GM21786 (cell line): ENCODE data around the gene PTPRK.

Experiments used
- ATAC-seq: cut with Tn5 transposase; IDR thresholded peaks from one replicate; pipeline ENCODE4 v1.9.1; 2021; ENCODE audit not compliant: unreplicated experiment

PTPRK gene

DNA sequence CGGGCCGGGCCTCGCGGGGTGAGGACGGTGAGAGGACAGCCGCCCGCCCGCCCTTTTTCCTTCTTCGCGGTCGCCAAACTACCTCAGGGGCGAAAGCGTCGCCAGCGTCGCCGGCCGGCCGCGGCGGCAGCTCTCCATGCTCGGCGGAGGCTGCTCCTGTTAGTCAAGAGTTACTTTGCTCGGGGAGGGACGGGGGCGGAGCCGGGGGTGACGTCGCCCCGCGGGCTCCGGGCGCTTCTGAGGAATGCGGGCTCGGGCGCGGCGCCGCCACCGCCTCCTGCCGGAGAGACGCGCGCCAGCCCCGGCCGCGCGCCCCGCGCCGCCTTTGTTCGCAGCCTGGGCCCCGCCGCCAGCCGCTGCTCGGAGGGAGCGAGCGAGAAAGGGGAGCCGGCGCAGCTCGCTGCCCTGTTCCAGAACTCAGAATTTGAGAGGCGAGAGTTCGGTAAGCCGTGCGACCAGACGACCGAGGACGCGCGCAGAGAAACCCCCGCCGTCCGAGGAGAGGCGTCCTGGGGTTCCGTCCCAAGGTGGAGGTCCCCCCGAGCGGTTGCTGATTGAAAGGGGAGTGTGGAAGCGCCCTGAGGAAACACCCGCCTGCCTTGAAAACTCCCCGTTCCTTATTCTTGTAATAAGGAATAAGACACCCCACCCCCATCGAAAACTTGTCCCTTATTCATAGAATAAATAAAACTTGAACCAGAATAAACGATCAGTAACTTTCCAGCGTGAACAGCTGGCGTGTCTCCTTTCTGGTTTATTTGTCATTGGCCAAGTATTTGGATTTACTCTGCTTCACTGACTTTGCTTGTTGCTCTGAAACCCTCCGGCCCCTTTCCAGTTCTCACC, at the start of gene PTPRK:
TSS of gene PTPRK (minus strand) at position 164 of the 846 bp plus-strand sequence. CDS start 241 bp downstream, outside the sequence.
- ATAC-seq = peak; percentile 80

DNA sequence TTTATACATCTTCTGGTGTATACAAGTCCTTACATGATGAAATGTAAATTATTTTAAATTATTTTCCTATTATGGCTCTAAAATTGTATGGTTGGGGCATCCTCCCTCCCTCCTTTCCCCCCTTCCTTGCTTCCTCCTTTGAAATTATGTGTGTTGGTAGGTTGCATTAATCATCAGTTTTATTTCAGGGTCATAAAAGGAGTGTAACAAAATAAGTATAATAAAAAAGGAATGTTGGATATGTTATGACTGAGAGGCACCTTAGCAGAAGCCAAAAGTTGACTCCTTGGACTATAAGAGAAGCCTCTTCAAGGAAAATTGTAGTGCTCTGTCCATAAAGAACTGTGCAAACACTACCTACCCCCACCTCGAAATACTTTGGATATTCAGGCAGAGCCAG, 46.6 kb upstream of the PTPRK start:
- ATAC-seq = no peak

DNA sequence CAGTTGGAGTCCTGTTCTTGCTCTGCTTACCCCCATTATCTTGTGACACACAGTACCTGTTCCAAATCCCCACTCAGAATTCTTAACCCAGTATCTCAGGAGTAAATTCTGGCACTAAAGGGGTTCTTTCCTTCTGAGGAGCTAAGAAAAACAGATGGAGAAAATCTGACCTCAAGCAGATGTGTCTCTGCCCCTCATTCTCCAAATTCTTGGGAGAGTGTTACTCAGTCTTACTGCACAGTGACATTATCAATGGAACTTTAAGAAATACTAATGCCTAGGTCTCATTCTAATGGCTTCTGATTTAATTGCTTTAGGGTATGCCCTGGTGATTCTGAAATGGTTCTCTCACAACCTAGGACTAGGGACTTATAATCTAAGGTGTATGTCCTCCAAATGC, 40.6 kb upstream of the PTPRK start:
- ATAC-seq = no peak

DNA sequence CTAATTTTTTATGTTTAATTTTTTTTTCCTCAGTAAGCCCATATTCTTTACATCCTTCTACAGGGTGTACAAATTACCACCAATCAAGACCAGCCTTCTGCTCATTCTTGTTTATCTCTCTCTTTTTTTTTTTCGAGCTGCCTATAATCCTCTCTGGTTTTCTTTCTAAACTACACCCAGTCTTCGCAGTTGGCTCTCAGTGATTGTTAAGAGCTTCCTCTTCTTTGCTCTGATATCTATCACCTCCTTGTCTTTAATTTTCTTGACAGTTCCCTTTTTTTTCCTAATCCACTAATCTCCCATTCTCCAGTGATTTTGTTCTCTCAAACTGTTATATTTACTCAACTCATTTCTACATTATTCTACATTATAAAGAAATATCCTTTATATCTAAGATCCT, 38.5 kb upstream of the PTPRK start:
- ATAC-seq = no peak

DNA sequence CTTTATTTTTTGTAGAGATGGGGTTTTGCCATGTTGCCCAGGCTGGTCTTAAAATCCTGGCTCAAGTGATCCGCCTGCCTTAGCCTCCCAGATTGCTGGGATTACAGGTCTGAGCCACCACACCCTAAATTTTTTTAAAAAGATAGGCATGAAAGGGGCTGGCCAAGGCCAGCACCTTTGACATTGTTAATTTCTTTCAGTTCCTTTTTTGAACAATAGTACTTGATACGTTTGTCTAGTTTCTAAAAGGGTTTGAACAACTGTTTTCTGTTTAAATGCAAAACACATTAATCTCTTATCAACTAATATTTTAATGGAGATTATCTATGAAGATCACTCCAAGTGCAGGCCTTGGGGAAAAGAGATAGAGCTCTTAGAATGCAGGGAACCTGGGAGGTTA, 37.6 kb upstream of the PTPRK start:
- ATAC-seq = no peak

DNA sequence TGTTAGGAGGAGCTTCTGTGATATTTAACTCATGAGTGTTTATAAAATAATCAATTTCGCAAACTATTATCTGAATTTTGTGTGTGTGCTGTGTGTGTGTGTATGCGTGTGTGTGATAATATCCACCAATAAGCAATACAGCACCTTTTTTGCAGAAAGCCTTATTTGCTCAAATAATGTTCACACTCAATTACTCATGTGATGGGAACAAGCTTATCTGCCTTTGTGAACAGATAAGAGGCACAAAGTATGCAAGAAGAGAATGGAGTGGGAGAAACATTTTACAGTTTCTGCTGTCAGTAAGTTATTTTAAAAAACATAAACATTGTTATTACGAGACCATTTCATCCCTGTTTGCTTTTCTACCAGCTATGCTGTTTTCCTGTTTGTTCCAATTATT, 36.7 kb upstream of the PTPRK start:
- no peak for ATAC-seq

DNA sequence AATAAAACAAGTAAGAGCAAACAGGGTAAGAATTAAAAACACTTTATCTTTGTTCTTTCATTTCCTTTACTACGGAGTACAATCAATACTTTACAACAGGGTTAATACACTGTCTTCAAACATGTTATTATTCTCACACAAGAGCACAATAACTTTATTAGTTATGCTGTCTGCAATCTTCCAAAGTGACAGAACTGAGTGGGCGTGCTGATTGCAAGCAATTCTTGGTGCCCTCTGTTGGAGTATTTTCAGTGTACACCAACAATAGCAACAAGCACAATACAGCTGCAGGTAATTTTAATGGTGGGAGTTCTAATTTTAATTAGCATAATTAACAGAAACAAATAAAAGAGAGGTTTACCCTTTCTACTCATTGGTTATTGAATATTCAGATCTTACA, 33.9 kb upstream of the PTPRK start:
- ATAC-seq = no peak

DNA sequence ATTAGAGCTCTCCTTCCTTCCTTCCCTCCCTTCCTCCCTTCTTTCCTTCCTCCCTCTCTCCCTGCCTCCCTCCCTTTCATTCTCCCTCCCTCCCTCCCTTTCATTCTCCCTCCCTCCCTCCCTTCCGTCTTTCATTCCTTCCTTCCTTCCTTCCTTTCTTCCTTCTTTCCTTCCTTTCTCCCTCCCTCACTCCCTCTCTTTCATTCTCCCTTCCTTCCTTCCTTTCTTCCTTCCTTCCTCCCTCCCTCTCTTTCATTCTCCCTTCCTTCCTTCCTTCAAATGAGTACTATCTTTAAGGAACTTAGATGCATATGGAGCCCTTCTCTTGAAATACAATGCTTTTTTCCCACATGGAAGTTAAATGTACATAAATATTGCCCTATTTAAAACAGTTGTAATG, 20.9 kb upstream of the PTPRK start:
- ATAC-seq = no peak

DNA sequence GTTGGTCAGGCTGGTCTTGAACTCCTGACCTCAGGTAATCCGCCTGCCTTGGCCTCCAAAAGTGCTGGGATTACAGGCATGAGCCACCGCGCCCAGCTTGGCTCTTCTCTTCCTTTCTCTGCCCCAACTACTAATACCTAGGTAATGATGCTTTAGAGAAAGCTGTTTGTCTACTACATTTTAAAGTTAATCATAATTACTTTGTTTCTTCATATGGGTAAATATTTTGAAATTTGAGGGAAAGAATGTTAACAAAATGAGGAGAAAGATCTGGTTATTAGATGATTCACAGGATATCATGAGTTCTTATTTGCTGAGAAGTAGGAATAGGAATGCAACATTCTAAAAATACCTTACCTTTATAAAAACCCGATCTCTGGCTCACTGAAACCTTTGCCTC, 18.4 kb upstream of the PTPRK start:
- no peak for ATAC-seq

DNA sequence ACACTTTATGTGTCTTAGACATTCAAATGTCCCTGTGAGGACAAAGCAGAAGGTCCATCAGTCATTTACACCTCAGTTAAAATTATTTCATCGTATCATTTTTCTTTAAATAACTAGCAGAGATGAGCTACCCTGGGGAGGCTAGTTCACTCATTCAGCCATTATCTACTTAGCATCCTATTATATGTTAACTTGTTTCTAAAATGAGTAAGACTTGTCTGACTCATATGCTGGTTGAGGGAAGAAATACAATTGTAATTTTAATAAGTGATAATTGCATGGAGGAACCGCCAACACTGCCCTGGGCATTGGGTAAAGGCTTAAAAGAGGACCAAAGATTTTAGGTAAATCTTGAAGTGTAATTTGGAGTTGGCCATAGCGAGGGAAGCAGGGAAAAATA, 12.4 kb upstream of the PTPRK start:
- ATAC-seq = peak; percentile 44

DNA sequence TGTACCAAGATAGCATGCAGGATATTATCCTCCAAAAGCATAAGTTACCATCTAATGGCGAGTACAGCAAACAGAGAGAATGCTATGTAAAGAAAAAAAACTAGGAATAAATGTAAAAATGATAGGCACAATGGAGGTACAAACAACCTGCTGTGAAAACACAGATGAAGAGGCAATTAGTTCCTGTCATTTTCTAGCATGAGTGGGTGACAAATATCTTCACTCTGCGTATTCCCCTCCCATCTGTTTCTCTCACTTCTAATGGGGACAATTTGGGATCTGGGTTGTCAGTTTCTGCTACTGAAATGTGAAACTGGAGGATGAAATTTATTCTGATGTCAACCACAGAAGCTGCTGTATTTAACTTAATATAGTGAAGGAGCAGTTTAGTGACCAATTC, 11.7 kb upstream of the PTPRK start:
- ATAC-seq = no peak

DNA sequence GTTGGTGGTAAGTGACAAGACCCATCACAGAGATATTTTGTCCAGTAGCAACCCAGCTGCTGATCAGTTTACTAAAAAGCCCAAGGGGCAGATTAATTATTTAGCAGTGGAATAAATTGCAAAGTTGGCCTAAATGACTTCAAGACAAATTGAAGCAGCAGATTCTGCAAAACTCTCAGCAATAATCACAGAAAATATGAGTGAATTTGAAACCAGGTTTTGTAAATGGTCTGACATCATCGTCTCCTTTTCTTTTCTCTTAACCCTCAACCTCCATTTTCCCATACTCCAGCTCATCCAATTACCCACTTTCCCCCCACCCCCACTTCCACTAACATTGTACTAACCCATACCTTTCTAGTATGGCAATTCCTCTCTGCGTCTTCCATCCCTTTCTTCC, 11.3 kb upstream of the PTPRK start:
- ATAC-seq = no peak

DNA sequence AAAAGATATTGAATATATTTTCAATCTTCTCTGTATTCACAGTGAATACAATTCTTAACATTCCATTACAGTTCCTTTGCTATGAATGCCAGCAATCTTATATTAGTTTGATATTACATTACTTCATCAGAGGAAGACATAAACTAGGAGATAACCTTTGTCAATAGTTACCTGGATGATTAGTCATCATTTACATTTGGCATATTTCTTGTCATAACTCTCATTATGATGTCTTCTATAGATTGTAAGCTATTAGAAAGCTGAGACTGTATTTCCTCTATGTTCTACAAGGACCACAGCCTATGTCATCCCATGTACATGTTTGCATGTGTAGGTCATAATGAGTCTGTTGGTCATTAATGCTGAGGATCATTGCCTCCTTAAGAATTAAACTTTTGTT, 7.8 kb upstream of the PTPRK start:
- no peak for ATAC-seq

DNA sequence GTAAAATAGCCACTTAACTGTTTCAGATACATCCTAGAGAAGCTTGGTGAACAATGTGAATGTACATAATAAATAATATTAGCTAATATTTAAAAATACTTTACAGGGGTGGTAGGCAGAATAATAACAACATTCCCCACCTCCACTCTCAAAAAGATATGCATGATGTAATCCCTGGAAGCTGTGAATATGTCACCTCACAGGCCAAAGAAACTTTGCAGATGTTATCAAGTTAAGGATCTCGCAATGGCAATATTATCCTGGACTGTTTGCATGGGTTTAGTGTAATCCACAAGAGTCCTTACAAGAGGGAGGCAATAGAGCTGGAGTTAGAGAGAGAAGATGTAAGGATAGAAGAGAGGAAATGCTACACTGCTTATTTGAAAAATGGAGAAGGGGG, 7.0 kb upstream of the PTPRK start:
- no peak for ATAC-seq

DNA sequence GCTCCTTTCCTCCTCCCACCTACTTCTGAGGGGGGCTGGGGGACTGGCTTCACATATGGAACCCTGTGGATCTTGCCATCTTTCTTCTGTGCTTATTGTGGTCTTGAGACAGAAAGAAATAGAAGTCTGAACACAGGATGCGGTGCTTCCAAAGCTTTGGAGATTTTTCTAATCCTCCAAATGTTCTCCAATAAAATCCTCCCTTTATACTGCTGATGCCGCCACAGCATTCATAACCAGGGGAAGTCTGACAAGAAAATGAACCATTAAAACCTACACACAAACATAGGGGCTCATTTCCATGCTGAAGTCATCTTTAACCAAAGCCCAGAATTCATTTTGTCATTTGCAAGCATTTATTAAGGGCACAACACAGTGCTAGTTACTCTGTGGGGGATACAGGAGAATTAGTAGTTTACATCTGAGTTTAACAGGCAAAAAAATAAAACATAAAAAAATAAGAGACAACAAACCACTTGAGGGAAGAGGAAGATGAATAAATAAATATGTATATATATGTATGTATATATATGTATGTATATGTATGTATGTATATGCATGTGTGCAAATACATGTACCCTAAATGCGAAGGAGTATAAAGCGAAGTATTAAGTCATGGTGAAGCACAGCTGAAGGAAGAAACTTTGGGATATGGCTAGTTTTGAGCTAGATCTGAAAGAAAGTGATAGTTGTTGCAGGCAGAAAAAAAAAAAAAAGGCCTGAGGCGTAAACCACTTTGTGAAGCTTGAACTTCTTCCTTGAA, 5.9 kb upstream of the PTPRK start:
- ATAC-seq = no peak

DNA sequence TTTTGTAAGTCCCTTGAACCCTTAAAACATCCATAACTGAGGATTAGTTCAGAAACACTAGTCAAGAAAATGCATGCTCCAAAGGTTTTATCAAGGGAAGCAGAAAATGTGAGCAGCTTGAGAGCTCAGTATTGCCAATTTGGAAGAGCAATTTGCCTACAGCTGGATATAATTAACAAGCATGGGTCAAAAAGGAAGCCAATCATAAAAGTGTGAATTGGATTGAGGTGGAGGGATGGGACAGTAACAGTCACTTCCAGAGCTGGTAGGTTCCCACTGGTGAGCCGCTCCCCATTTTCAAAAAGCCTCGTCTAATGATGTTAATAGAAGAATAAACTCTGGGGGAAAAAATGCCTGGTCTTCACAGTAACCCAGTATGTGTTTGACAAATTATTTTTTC, 5.0 kb upstream of the PTPRK start:
- no peak for ATAC-seq

DNA sequence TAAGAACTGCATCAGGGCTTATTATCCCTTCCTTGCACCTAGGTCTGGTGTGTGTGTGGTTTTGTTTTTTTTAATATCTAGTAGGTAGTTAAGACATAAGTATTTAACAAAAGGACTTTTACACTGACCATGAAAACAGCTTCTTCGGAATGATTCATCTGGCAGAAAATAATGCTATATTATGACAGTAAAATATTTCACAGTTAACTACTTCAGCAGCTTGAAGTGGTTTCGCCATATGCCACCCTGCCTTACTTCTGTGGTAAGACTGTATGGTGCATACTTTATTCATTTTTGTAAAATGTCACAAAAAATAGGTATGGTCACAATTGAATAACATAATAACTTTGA, 858 bp upstream of the PTPRK start:
- ATAC-seq = no peak

DNA sequence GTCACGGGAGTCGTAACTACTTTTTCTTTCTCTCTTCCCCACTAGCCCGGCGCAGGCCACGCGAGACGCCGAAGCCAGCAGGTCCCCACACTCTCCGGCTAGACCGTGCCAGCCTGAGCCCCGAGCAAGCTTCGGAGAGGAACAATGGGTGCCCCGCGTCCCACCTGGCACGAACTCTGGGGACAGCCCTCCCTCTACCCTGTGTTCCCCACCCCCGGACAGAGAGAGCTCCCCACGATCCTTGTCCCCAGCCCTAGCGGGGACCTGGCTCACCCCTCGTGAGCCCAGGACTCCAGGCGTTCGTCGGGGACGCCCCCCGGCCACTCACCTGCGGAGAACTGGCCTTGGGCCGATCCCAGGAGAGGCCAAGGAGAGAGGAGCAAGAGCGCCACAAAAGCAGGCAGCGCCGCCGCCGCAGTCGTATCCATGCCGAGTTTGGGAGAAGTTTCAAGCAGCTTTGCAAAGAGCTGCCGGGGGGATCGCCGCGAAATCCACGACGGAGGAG, 416 bp downstream of the PTPRK start:
- ATAC-seq = peak; percentile 18

DNA sequence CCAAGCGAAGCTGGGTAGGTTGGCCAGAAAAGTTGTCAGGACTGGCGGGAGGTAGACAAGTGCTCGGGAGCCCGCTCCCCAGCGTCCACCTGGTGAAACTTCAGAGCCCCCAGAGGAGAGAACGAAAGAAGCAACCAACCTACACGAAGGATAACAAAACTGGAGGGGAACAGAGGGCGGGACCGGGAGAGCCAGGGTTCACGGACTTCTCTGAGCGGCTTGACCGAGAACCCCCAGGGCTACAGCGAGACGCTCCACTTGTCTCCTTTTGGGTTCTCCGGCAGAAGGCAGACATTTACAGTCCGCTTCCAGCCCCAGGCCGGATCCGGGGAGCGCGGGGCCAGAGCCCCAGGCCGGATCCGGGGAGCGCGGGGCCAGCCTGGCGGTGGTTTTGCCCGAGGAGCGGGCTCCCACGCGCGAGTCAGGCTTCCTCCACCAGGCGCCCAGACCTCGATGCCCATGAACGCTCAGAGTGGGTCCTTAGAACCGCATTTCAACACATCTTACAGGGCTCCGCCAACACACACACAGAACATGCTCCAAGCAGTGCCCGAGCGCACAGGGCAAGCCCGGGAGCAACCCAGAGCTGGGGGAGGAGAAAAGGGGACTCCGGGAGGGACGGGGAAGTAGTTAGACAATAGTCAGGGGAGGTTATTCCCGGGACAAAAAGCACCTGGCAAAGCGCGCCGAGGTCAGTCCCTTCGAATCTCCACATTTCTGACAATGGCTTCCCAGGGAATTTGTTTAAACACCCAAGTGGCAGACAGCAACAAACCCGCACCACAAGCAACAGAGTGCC, 1.1 kb downstream of the PTPRK start:
- ATAC-seq = peak; percentile 13

DNA sequence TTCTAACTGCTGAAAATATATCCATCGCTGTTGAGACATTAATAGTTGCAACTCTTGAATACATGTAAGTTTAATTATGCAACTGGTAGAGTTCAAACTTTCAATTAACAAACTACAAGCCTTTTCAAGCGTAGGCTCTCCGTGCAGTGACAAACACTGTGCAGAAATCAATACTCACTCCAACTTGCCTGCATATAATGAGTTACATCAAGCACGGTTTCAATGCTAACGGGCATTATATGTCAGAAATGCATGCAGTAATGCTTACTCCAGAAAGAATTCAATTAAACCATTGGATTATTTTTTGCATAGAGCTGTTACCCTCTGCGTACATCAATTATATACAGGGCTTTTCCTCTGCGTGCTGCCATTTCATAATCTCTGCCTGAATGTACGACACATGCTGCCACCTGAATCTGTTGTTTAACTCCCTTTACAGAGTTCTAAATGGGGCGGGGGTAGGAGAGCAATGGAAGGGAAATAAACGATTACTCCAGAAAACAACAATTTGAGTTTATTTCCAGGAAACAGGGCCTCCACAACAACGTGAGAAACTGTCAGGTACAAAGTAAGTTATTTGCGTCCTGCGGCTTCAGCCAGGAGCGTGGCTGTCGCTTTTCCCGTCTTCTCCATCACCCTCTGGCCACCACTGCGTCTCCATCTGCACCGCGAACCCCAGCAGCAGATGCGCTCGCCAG, 1.8 kb downstream of the PTPRK start:
- no peak for ATAC-seq

DNA sequence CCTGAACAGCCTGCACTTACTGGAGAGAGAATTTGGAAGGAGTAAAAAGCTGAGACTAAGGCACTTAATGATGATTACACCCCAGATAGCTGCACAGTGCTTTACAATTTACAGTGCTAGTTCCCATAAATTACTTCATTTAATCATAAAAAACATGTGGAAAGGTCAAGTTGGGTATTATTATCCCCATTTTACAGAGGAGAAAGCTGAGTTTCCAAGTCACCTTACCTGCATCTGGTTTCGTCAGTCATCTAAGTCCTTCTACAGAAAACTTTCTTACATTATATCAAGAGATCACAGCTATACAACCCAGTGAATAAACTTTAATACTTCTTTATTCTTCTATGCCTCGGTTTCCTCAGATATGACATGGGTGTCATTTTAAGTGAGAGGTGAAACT, 3.3 kb downstream of the PTPRK start:
- ATAC-seq = no peak
